ENCODE results near the gene LELP1. TPM values are rescaled to one million over a fixed set of nuclear protein-coding genes. Genes with fewer than 3 reads are reported as not detected.

LELP1 gene
- polyA plus RNA-seq, 1 of the 3 experiments (the other 2 are of a cell fraction), result not detected

GRCh38 chr1:153168686-153169085 is 34.5 kb upstream of the LELP1 start:
- WGBS (ENCODE audit: low lambda C conversion rate), result 0% methylated on average over 2 of the region's 2 CpGs
- Histone ChIP-seq H3K4me3 (ENCODE audit: low read depth in 2 of 2, low read length in 1 of 2) (no peak overlapping the region), H3K9me2 (no peaks in the 10 kb centered on the region), H3K9ac (no peak overlapping the region), H3K27me3 (ENCODE audit: insufficient read depth) (peaks cover 8% of the 10 kb centered on the region), H3K9me3 (no peaks in the 10 kb centered on the region), H3K79me2 (ENCODE audit: insufficient read depth) (no peaks in the 10 kb centered on the region), H3K36me3 (replicated peaks in 1 of 2; ENCODE audit: control insufficient read depth in 1 of 2, insufficient read depth in 2 of 2, low read length in 1 of 2) (no peaks in the 10 kb centered on the region), H3K4me2 (no peak overlapping the region), H3F3A (replicated peaks; ENCODE audit: insufficient read depth) (no peaks in the 10 kb centered on the region), H4K20me1 (ENCODE audit: insufficient read depth) (no peaks in the 10 kb centered on the region), H2AFZ (ENCODE audit: low read depth) (no peak overlapping the region), H3K27ac (ENCODE audit: low read depth in 2 of 2, low read length in 1 of 2) (no peak overlapping the region), H3K4me1 (ENCODE audit: control insufficient read depth in 1 of 2, insufficient read depth in 2 of 2, low read depth in 1 of 2, low read length in 1 of 2) (no peaks in the 10 kb centered on the region)
- POLR2A ChIA-PET, result no interaction called here
- CTCF ChIA-PET, result no interaction called here
- TF ChIP-seq FOXJ3 (CRISPR knock-in tag; IDR thresholded peaks at IDR 0.05) (no peak), NFIC (IDR thresholded peaks at IDR 0.05; ENCODE audit: borderline replicate concordance) (no peak), FOXM1 (IDR thresholded peaks at IDR 0.05; ENCODE audit: low read depth) (no peak), EZH2phosphoT487 (IDR thresholded peaks at IDR 0.05; ENCODE audit: borderline replicate concordance, low read depth) (no peak), YY1 (IDR thresholded peaks at IDR 0.05; ENCODE audit: low read depth) (no peak), EP300 (IDR thresholded peaks at IDR 0.05; ENCODE audit: borderline replicate concordance in 1 of 2, low read depth in 1 of 2, low read length in 1 of 2) (no peak), CHD2 (IDR thresholded peaks at IDR 0.05; ENCODE audit: low read length, partially characterized antibody) (no peak), SMC3 (IDR thresholded peaks at IDR 0.05; ENCODE audit: low read depth, low read length) (no peak), TAF1 (IDR thresholded peaks at IDR 0.05; ENCODE audit: borderline replicate concordance, low read depth, low read length) (no peak), ELF1 (IDR thresholded peaks at IDR 0.05) (no peak), GATA2 (CRISPR knock-in tag; IDR thresholded peaks at IDR 0.05) (no peak), SIN3A (IDR thresholded peaks at IDR 0.05; ENCODE audit: borderline replicate concordance, low read depth, low read length) (no peak), GABPA (IDR thresholded peaks at IDR 0.05; ENCODE audit: low read depth) (no peak), RFX5 (IDR thresholded peaks at IDR 0.05; ENCODE audit: low read length) (no peak), JUND (IDR thresholded peaks at IDR 0.05) (no peak), POLR2AphosphoS5 (IDR thresholded peaks at IDR 0.05; ENCODE audit: low read depth, low read length) (no peak)
- TF ChIP-seq, protein P1, sequence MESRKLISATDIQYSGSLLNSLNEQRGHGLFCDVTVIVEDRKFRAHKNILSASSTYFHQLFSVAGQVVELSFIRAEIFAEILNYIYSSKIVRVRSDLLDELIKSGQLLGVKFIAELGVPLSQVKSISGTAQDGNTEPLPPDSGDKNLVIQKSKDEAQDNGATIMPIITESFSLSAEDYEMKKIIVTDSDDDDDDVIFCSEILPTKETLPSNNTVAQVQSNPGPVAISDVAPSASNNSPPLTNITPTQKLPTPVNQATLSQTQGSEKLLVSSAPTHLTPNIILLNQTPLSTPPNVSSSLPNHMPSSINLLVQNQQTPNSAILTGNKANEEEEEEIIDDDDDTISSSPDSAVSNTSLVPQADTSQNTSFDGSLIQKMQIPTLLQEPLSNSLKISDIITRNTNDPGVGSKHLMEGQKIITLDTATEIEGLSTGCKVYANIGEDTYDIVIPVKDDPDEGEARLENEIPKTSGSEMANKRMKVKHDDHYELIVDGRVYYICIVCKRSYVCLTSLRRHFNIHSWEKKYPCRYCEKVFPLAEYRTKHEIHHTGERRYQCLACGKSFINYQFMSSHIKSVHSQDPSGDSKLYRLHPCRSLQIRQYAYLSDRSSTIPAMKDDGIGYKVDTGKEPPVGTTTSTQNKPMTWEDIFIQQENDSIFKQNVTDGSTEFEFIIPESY (IDR thresholded peaks at IDR 0.05; ENCODE audit: borderline replicate concordance, low read depth), result no peak
- TF ChIP-seq, protein P2, sequence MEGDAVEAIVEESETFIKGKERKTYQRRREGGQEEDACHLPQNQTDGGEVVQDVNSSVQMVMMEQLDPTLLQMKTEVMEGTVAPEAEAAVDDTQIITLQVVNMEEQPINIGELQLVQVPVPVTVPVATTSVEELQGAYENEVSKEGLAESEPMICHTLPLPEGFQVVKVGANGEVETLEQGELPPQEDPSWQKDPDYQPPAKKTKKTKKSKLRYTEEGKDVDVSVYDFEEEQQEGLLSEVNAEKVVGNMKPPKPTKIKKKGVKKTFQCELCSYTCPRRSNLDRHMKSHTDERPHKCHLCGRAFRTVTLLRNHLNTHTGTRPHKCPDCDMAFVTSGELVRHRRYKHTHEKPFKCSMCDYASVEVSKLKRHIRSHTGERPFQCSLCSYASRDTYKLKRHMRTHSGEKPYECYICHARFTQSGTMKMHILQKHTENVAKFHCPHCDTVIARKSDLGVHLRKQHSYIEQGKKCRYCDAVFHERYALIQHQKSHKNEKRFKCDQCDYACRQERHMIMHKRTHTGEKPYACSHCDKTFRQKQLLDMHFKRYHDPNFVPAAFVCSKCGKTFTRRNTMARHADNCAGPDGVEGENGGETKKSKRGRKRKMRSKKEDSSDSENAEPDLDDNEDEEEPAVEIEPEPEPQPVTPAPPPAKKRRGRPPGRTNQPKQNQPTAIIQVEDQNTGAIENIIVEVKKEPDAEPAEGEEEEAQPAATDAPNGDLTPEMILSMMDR (IDR thresholded peaks at IDR 0.05), result no peak
- TF ChIP-seq, protein P3, sequence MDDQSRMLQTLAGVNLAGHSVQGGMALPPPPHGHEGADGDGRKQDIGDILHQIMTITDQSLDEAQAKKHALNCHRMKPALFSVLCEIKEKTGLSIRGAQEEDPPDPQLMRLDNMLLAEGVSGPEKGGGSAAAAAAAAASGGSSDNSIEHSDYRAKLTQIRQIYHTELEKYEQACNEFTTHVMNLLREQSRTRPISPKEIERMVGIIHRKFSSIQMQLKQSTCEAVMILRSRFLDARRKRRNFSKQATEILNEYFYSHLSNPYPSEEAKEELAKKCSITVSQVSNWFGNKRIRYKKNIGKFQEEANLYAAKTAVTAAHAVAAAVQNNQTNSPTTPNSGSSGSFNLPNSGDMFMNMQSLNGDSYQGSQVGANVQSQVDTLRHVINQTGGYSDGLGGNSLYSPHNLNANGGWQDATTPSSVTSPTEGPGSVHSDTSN (IDR thresholded peaks at IDR 0.05), result no peak
- TF ChIP-seq, protein P4, sequence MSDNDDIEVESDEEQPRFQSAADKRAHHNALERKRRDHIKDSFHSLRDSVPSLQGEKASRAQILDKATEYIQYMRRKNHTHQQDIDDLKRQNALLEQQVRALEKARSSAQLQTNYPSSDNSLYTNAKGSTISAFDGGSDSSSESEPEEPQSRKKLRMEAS (IDR thresholded peaks at IDR 0.05; ENCODE audit: low read depth), result no peak
- no peak for DNase-seq

Measured in SK-N-SH (cell line).